ENCODE measurements around the gene NADSYN1.

NADSYN1 gene

DNA sequence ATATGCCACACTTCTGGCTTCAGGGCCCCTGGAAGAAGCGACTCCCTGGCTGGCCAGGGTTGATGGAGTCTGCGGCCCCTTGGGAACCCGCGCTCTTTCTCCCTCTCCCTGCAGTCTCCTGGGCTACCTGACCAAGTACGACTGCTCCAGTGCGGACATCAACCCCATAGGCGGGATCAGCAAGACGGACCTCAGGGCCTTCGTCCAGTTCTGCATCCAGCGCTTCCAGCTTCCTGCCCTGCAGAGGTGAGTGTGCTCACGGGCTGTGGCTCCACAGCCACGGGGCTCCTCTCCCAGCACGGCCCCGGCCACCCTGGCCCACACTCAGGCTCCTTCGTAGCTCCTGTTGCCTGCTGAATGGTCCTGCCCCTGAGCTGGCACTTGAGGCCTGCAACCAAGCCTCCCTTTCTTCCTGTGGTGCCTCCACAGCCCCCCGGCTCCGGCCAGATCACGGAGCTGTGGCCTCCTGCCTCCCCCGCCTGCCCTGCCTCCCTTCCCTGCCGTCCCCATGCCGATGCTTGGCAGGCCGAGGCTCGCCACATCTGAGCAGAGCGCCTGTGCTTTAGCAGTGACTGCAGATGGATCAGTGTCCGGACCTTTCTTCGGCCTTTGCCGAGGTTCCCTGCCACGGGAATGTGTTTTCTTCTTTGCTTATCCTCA lies 37.9 kb downstream of the NADSYN1 start:
- Histone ChIP-seq H3K18ac (ENCODE audit: low read depth in 1 of 2, low read length in 2 of 2) (no peak overlapping the region), H3K4me3 (ENCODE audit: insufficient read depth in 1 of 2, low read depth in 1 of 2, low read length in 2 of 2) (no peak overlapping the region), H2BK5ac (ENCODE audit: low read depth, low read length, poor library complexity, severe bottlenecking) (no peak overlapping the region), H2BK120ac (ENCODE audit: low read depth, low read length) (no peak overlapping the region), H2AK5ac (ENCODE audit: low read length, severe bottlenecking) (no peak overlapping the region), H3K27me3 (ENCODE audit: control insufficient read depth in 1 of 2, insufficient read depth in 1 of 2, low read length in 2 of 2) (no peaks in the 10 kb centered on the region), H3K9ac (ENCODE audit: low read length) (no peak overlapping the region), H3K36me3 (ENCODE audit: control insufficient read depth in 1 of 2, insufficient read depth in 2 of 2, low read depth in 1 of 2, low read length in 2 of 2) (peaks cover 46 to 81% of the 10 kb centered on the region in 2 experiments), H3K4me2 (ENCODE audit: low read length, poor library complexity, severe bottlenecking) (no peak overlapping the region), H4K91ac (ENCODE audit: low read length) (no peak overlapping the region), H3K4me1 (ENCODE audit: control insufficient read depth, insufficient read depth, low read depth, low read length) (peaks cover 16% of the 10 kb centered on the region), H2AFZ (ENCODE audit: low read depth, low read length) (no peak overlapping the region), H3K27ac (ENCODE audit: low read length, poor library complexity, severe bottlenecking) (no peak overlapping the region), H3K4ac (ENCODE audit: low read depth in 1 of 2, low read length in 2 of 2) (no peak overlapping the region), H2BK15ac (ENCODE audit: low read depth, poor library complexity, severe bottlenecking) (no peak overlapping the region), H4K8ac (ENCODE audit: low read length) (no peak overlapping the region), H2BK12ac (ENCODE audit: low read length in 2 of 2) (no peak overlapping the region), H3K9me3 (ENCODE audit: control insufficient read depth, low read length) (no peaks in the 10 kb centered on the region), H3K79me1 (replicated peaks; ENCODE audit: low read length, poor library complexity, severe bottlenecking) (peaks cover 9% of the 10 kb centered on the region), H3K14ac (ENCODE audit: low read length in 2 of 2) (no peak overlapping the region), H3K23ac (ENCODE audit: low read length in 2 of 2) (no peak overlapping the region)
- no peak for DNase-seq
- WGBS: 98% methylated on average over 28 of the region's 28 CpGs

GRCh38 chr11:71491531-71491930 lies 38.5 kb downstream of the NADSYN1 start:
- no peak overlapping the region for H3K27ac ChIP-seq (ENCODE audit: low read length, poor library complexity, severe bottlenecking)
- no peak overlapping the region for H3K18ac ChIP-seq (ENCODE audit: low read depth in 1 of 2, low read length in 2 of 2)
- no peak overlapping the region for H3K14ac ChIP-seq (ENCODE audit: low read length in 2 of 2)
- peaks cover 16% of the 10 kb centered on the region for H3K4me1 ChIP-seq (ENCODE audit: control insufficient read depth, insufficient read depth, low read depth, low read length)
- H2BK5ac ChIP-seq (ENCODE audit: low read depth, low read length, poor library complexity, severe bottlenecking): no peak overlapping the region
- H3K9ac ChIP-seq (ENCODE audit: low read length): no peak overlapping the region
- no peak overlapping the region for H3K23ac ChIP-seq (ENCODE audit: low read length in 2 of 2)
- peaks cover 3% of the 10 kb centered on the region for H3K9me3 ChIP-seq (ENCODE audit: control insufficient read depth, low read length)
- no peak overlapping the region for H2BK12ac ChIP-seq (ENCODE audit: low read length in 2 of 2)
- no peak overlapping the region for H2AK5ac ChIP-seq (ENCODE audit: low read length, severe bottlenecking)
- H3K27me3 ChIP-seq (ENCODE audit: control insufficient read depth in 1 of 2, insufficient read depth in 1 of 2, low read length in 2 of 2): no peaks in the 10 kb centered on the region
- peaks cover 13% of the 10 kb centered on the region for H3K79me1 ChIP-seq (replicated peaks; ENCODE audit: low read length, poor library complexity, severe bottlenecking)
- H4K91ac ChIP-seq (ENCODE audit: low read length): no peak overlapping the region
- H2BK15ac ChIP-seq (ENCODE audit: low read depth, poor library complexity, severe bottlenecking): no peak overlapping the region
- H4K8ac ChIP-seq (ENCODE audit: low read length): no peak overlapping the region
- 99% methylated on average over 19 of the region's 19 CpGs for WGBS
- peaks cover 49 to 81% of the 10 kb centered on the region in 2 experiments for H3K36me3 ChIP-seq (ENCODE audit: control insufficient read depth in 1 of 2, insufficient read depth in 2 of 2, low read depth in 1 of 2, low read length in 2 of 2)
- no peak overlapping the region for H3K4ac ChIP-seq (ENCODE audit: low read depth in 1 of 2, low read length in 2 of 2)
- DNase-seq: no peak
- H2BK120ac ChIP-seq (ENCODE audit: low read depth, low read length): no peak overlapping the region
- H3K4me3 ChIP-seq (ENCODE audit: insufficient read depth in 1 of 2, low read depth in 1 of 2, low read length in 2 of 2): no peak overlapping the region
- no peak overlapping the region for H3K4me2 ChIP-seq (ENCODE audit: low read length, poor library complexity, severe bottlenecking)
- no peak overlapping the region for H2AFZ ChIP-seq (ENCODE audit: low read depth, low read length)

- 100% methylated on average over 8 of the region's 9 CpGs for WGBS
- no peak overlapping the region for H3K4me2 ChIP-seq (ENCODE audit: low read length, poor library complexity, severe bottlenecking)
- H2AK5ac ChIP-seq (ENCODE audit: low read length, severe bottlenecking): no peak overlapping the region
- DNase-seq: no peak
- no peak overlapping the region for H3K14ac ChIP-seq (ENCODE audit: low read length in 2 of 2)
- no peak overlapping the region for H3K27ac ChIP-seq (ENCODE audit: low read length, poor library complexity, severe bottlenecking)
- no peaks in the 10 kb centered on the region for H3K27me3 ChIP-seq (ENCODE audit: control insufficient read depth in 1 of 2, insufficient read depth in 1 of 2, low read length in 2 of 2)
- H2BK12ac ChIP-seq (ENCODE audit: low read length in 2 of 2): no peak overlapping the region
- no peak overlapping the region for H3K4me3 ChIP-seq (ENCODE audit: insufficient read depth in 1 of 2, low read depth in 1 of 2, low read length in 2 of 2)
- H2BK5ac ChIP-seq (ENCODE audit: low read depth, low read length, poor library complexity, severe bottlenecking): no peak overlapping the region
- no peak overlapping the region for H3K23ac ChIP-seq (ENCODE audit: low read length in 2 of 2)
- peaks cover 13% of the 10 kb centered on the region for H3K79me1 ChIP-seq (replicated peaks; ENCODE audit: low read length, poor library complexity, severe bottlenecking)
- no peak overlapping the region for H2AFZ ChIP-seq (ENCODE audit: low read depth, low read length)
- H4K8ac ChIP-seq (ENCODE audit: low read length): no peak overlapping the region
- H3K9ac ChIP-seq (ENCODE audit: low read length): no peak overlapping the region
- H3K4me1 ChIP-seq (ENCODE audit: control insufficient read depth, insufficient read depth, low read depth, low read length): peaks cover 16% of the 10 kb centered on the region
- no peak overlapping the region for H2BK15ac ChIP-seq (ENCODE audit: low read depth, poor library complexity, severe bottlenecking)
- H4K91ac ChIP-seq (ENCODE audit: low read length): peak overlapping the region; percentile 65
- no peak overlapping the region for H3K18ac ChIP-seq (ENCODE audit: low read depth in 1 of 2, low read length in 2 of 2)
- peaks cover 53 to 83% of the 10 kb centered on the region in 2 experiments for H3K36me3 ChIP-seq (ENCODE audit: control insufficient read depth in 1 of 2, insufficient read depth in 2 of 2, low read depth in 1 of 2, low read length in 2 of 2)
- H3K9me3 ChIP-seq (ENCODE audit: control insufficient read depth, low read length): peaks cover 4% of the 10 kb centered on the region
- no peak overlapping the region for H2BK120ac ChIP-seq (ENCODE audit: low read depth, low read length)
- no peak overlapping the region for H3K4ac ChIP-seq (ENCODE audit: low read depth in 1 of 2, low read length in 2 of 2)
Measured at GRCh38 chr11:71491940-71492339, 38.9 kb downstream of the NADSYN1 start.

GRCh38 chr11:71495286-71496230 lies 42.6 kb downstream of the NADSYN1 start:
- no peak for DNase-seq
- no peak overlapping the region for H2BK120ac ChIP-seq (ENCODE audit: low read depth, low read length)
- no peak overlapping the region for H4K91ac ChIP-seq (ENCODE audit: low read length)
- H2BK15ac ChIP-seq (ENCODE audit: low read depth, poor library complexity, severe bottlenecking): no peak overlapping the region
- no peak overlapping the region for H3K23ac ChIP-seq (ENCODE audit: low read length in 2 of 2)
- H4K8ac ChIP-seq (ENCODE audit: low read length): no peak overlapping the region
- no peak overlapping the region for H3K4me3 ChIP-seq (ENCODE audit: insufficient read depth in 1 of 2, low read depth in 1 of 2, low read length in 2 of 2)
- no peak overlapping the region for H3K14ac ChIP-seq (ENCODE audit: low read length in 2 of 2)
- no peak overlapping the region for H3K4ac ChIP-seq (ENCODE audit: low read depth in 1 of 2, low read length in 2 of 2)
- no peak overlapping the region for H3K9ac ChIP-seq (ENCODE audit: low read length)
- H3K9me3 ChIP-seq (ENCODE audit: control insufficient read depth, low read length): peaks cover 4% of the 10 kb centered on the region
- H2BK12ac ChIP-seq (ENCODE audit: low read length in 2 of 2): no peak overlapping the region
- 96% methylated on average over 20 of the region's 20 CpGs for WGBS
- peaks cover 11% of the 10 kb centered on the region for H3K79me1 ChIP-seq (replicated peaks; ENCODE audit: low read length, poor library complexity, severe bottlenecking)
- no peak overlapping the region for H3K4me2 ChIP-seq (ENCODE audit: low read length, poor library complexity, severe bottlenecking)
- no peak overlapping the region for H3K27ac ChIP-seq (ENCODE audit: low read length, poor library complexity, severe bottlenecking)
- peaks cover 71 to 94% of the 10 kb centered on the region in 2 experiments for H3K36me3 ChIP-seq (ENCODE audit: control insufficient read depth in 1 of 2, insufficient read depth in 2 of 2, low read depth in 1 of 2, low read length in 2 of 2)
- H3K27me3 ChIP-seq (ENCODE audit: control insufficient read depth in 1 of 2, insufficient read depth in 1 of 2, low read length in 2 of 2): no peaks in the 10 kb centered on the region
- H2AK5ac ChIP-seq (ENCODE audit: low read length, severe bottlenecking): no peak overlapping the region
- H2AFZ ChIP-seq (ENCODE audit: low read depth, low read length): no peak overlapping the region
- H3K4me1 ChIP-seq (ENCODE audit: control insufficient read depth, insufficient read depth, low read depth, low read length): peaks cover 2% of the 10 kb centered on the region
- no peak overlapping the region for H2BK5ac ChIP-seq (ENCODE audit: low read depth, low read length, poor library complexity, severe bottlenecking)
- no peak overlapping the region for H3K18ac ChIP-seq (ENCODE audit: low read depth in 1 of 2, low read length in 2 of 2)
